ENCODE measurements around the gene NAP1L5. TPM values are rescaled to one million over a fixed set of nuclear protein-coding genes. Genes with fewer than 3 reads are reported as not detected.

Gene NAP1L5
- not detected in 2 replicates for total RNA-seq (2014; rRNA removed; shearing (Covaris generic); ENCODE audit: low replicate concordance)

- no peak for DNase-seq (ENCODE audit: low read depth)
- in situ Hi-C loops (cut with HindIII; ENCODE audit: low pct_unique_long_range_greater_than_20kb, low sequenced_read_pairs): no loop called here
These were observed at the start of gene NAP1L5 for GRCh38 chr4:88697588-88698329. TSS of gene NAP1L5 (minus strand) at chr4:88697829. CDS start at chr4:88697754, 75 bp downstream.

GRCh38 chr4:88747351-88747750 lies 49.7 kb upstream of the NAP1L5 start:
- in situ Hi-C loops (cut with HindIII; ENCODE audit: low pct_unique_long_range_greater_than_20kb, low sequenced_read_pairs): no loop called here
- no peak for DNase-seq (ENCODE audit: low read depth)

GRCh38 chr4:88746206-88746605 lies 48.6 kb upstream of the NAP1L5 start:
- no peak for DNase-seq (ENCODE audit: low read depth)
- in situ Hi-C loops (cut with HindIII; ENCODE audit: low pct_unique_long_range_greater_than_20kb, low sequenced_read_pairs): no loop called here

- in situ Hi-C loops (cut with HindIII; ENCODE audit: low pct_unique_long_range_greater_than_20kb, low sequenced_read_pairs): no loop called here
- no peak for DNase-seq (ENCODE audit: low read depth)
These were observed 48.0 kb upstream of the NAP1L5 start for GRCh38 chr4:88745581-88746163.

GRCh38 chr4:88745175-88745574 lies 47.5 kb upstream of the NAP1L5 start:
- no peak for DNase-seq (ENCODE audit: low read depth)
- in situ Hi-C loops (cut with HindIII; ENCODE audit: low pct_unique_long_range_greater_than_20kb, low sequenced_read_pairs): no loop called here

- in situ Hi-C loops (cut with HindIII; ENCODE audit: low pct_unique_long_range_greater_than_20kb, low sequenced_read_pairs): no loop called here
- DNase-seq (ENCODE audit: low read depth): no peak
These were observed 47.0 kb upstream of the NAP1L5 start for GRCh38 chr4:88744609-88745008.

GRCh38 chr4:88743696-88744095 lies 46.1 kb upstream of the NAP1L5 start:
- no peak for DNase-seq (ENCODE audit: low read depth)
- in situ Hi-C loops (cut with HindIII; ENCODE audit: low pct_unique_long_range_greater_than_20kb, low sequenced_read_pairs): no loop called here

GRCh38 chr4:88742561-88742960 lies 44.9 kb upstream of the NAP1L5 start:
- in situ Hi-C loops (cut with HindIII; ENCODE audit: low pct_unique_long_range_greater_than_20kb, low sequenced_read_pairs): no loop called here
- DNase-seq (ENCODE audit: low read depth): no peak

- DNase-seq (ENCODE audit: low read depth): no peak
- in situ Hi-C loops (cut with HindIII; ENCODE audit: low pct_unique_long_range_greater_than_20kb, low sequenced_read_pairs): no loop called here
These were observed 40.6 kb upstream of the NAP1L5 start for GRCh38 chr4:88738180-88738579.

GRCh38 chr4:88737307-88737941 lies 39.8 kb upstream of the NAP1L5 start:
- in situ Hi-C loops (cut with HindIII; ENCODE audit: low pct_unique_long_range_greater_than_20kb, low sequenced_read_pairs): no loop called here
- peak; percentile 92 for DNase-seq (ENCODE audit: low read depth)

GRCh38 chr4:88736264-88736663 lies 38.6 kb upstream of the NAP1L5 start:
- in situ Hi-C loops (cut with HindIII; ENCODE audit: low pct_unique_long_range_greater_than_20kb, low sequenced_read_pairs): no loop called here
- DNase-seq (ENCODE audit: low read depth): no peak

GRCh38 chr4:88735564-88735963 lies 37.9 kb upstream of the NAP1L5 start:
- DNase-seq (ENCODE audit: low read depth): no peak
- in situ Hi-C loops (cut with HindIII; ENCODE audit: low pct_unique_long_range_greater_than_20kb, low sequenced_read_pairs): no loop called here

GRCh38 chr4:88734403-88734949 lies 36.8 kb upstream of the NAP1L5 start:
- in situ Hi-C loops (cut with HindIII; ENCODE audit: low pct_unique_long_range_greater_than_20kb, low sequenced_read_pairs): no loop called here
- DNase-seq (ENCODE audit: low read depth): no peak

- in situ Hi-C loops (cut with HindIII; ENCODE audit: low pct_unique_long_range_greater_than_20kb, low sequenced_read_pairs): no loop called here
- DNase-seq (ENCODE audit: low read depth): no peak
These were observed 35.2 kb upstream of the NAP1L5 start for GRCh38 chr4:88732714-88733368.

GRCh38 chr4:88731381-88731780 lies 33.8 kb upstream of the NAP1L5 start:
- in situ Hi-C loops (cut with HindIII; ENCODE audit: low pct_unique_long_range_greater_than_20kb, low sequenced_read_pairs): no loop called here
- no peak for DNase-seq (ENCODE audit: low read depth)

GRCh38 chr4:88730811-88731210 lies 33.2 kb upstream of the NAP1L5 start:
- DNase-seq (ENCODE audit: low read depth): no peak
- in situ Hi-C loops (cut with HindIII; ENCODE audit: low pct_unique_long_range_greater_than_20kb, low sequenced_read_pairs): no loop called here

- no peak for DNase-seq (ENCODE audit: low read depth)
- in situ Hi-C loops (cut with HindIII; ENCODE audit: low pct_unique_long_range_greater_than_20kb, low sequenced_read_pairs): no loop called here
These were observed 31.6 kb upstream of the NAP1L5 start for GRCh38 chr4:88729146-88729760.

GRCh38 chr4:88728146-88728545 lies 30.5 kb upstream of the NAP1L5 start:
- in situ Hi-C loops (cut with HindIII; ENCODE audit: low pct_unique_long_range_greater_than_20kb, low sequenced_read_pairs): no loop called here
- no peak for DNase-seq (ENCODE audit: low read depth)

All from Caki2 (cell line).